Measurements from ENCODE around the gene HCST.

Gene HCST

GRCh38 chr19:35860436-35860817, 41.9 kb upstream of the HCST start:
- peaks cover 3% of the 10 kb centered on the region; the same call in 1 of the 2 replicates for H3K27me3 ChIP-seq (replicated peaks; ENCODE audit: control insufficient read depth, insufficient read depth, low read length)
- no peak overlapping the region for H3K4me3 ChIP-seq (replicated peaks; ENCODE audit: low read depth, low read length)
- no peaks in the 10 kb centered on the region for H3K36me3 ChIP-seq (ENCODE audit: control insufficient read depth, insufficient read depth, low read length)
- DNase-seq (ENCODE audit: extremely low read depth, insufficient read length): no peak
- no peak for TF ChIP-seq CTCF (IDR thresholded peaks at IDR 0.05; ENCODE audit: insufficient read depth, low read length, poor library complexity, severe bottlenecking)

- Histone ChIP-seq H3K36me3 (ENCODE audit: control insufficient read depth, insufficient read depth, low read length) (no peaks in the 10 kb centered on the region), H3K27me3 (replicated peaks; ENCODE audit: control insufficient read depth, insufficient read depth, low read length) (peaks cover 3% of the 10 kb centered on the region; the same call in 1 of the 2 replicates), H3K4me3 (replicated peaks; ENCODE audit: low read depth, low read length) (no peak overlapping the region)
- DNase-seq (ENCODE audit: extremely low read depth, insufficient read length): no peak
- TF ChIP-seq CTCF (IDR thresholded peaks at IDR 0.05; ENCODE audit: insufficient read depth, low read length, poor library complexity, severe bottlenecking): no peak
Measured at GRCh38 chr19:35860818-35861639, 41.3 kb upstream of the HCST start.

- no peak overlapping the region for H3K4me3 ChIP-seq (replicated peaks; ENCODE audit: low read depth, low read length)
- no peaks in the 10 kb centered on the region for H3K36me3 ChIP-seq (ENCODE audit: control insufficient read depth, insufficient read depth, low read length)
- no peak for TF ChIP-seq CTCF (IDR thresholded peaks at IDR 0.05; ENCODE audit: insufficient read depth, low read length, poor library complexity, severe bottlenecking)
- DNase-seq (ENCODE audit: extremely low read depth, insufficient read length): no peak
- H3K27me3 ChIP-seq (replicated peaks; ENCODE audit: control insufficient read depth, insufficient read depth, low read length): peaks cover 3% of the 10 kb centered on the region; the same call in 1 of the 2 replicates
Measured at GRCh38 chr19:35861640-35862160, 40.6 kb upstream of the HCST start.

GRCh38 chr19:35862528-35862927, 39.8 kb upstream of the HCST start:
- peaks cover 3% of the 10 kb centered on the region; the same call in 1 of the 2 replicates for H3K27me3 ChIP-seq (replicated peaks; ENCODE audit: control insufficient read depth, insufficient read depth, low read length)
- no peaks in the 10 kb centered on the region for H3K36me3 ChIP-seq (ENCODE audit: control insufficient read depth, insufficient read depth, low read length)
- no peak overlapping the region for H3K4me3 ChIP-seq (replicated peaks; ENCODE audit: low read depth, low read length)
- TF ChIP-seq CTCF (IDR thresholded peaks at IDR 0.05; ENCODE audit: insufficient read depth, low read length, poor library complexity, severe bottlenecking): no peak
- DNase-seq (ENCODE audit: extremely low read depth, insufficient read length): no peak

- no peaks in the 10 kb centered on the region for H3K36me3 ChIP-seq (ENCODE audit: control insufficient read depth, insufficient read depth, low read length)
- no peak overlapping the region for H3K4me3 ChIP-seq (replicated peaks; ENCODE audit: low read depth, low read length)
- DNase-seq (ENCODE audit: extremely low read depth, insufficient read length): no peak
- TF ChIP-seq CTCF (IDR thresholded peaks at IDR 0.05; ENCODE audit: insufficient read depth, low read length, poor library complexity, severe bottlenecking): no peak
- H3K27me3 ChIP-seq (replicated peaks; ENCODE audit: control insufficient read depth, insufficient read depth, low read length): peaks cover 5% of the 10 kb centered on the region
Measured at GRCh38 chr19:35863018-35863417, 39.3 kb upstream of the HCST start.

Measured in GM06990 (cell line).